Endothelial cell of umbilical vein (primary cell): Measurements from ENCODE around the gene CNTNAP2. TPM values are rescaled to one million over a fixed set of nuclear protein-coding genes. Genes with fewer than 3 reads are reported as not detected.

Experiments used
- BruUV-seq: library from RNA; stranded (reverse); fragments of 400-500 nt; replicated peaks from 2 replicates; lab custom pipeline; 2021; lab: Mats Ljungman, UMichigan
- CTCF ChIA-PET: fragments of 300-600, 350-600 bp; sonication (Branson Sonifier 250); formaldehyde crosslinking; loops from one replicate; lab custom pipeline; 2021; ENCODE audit warnings: antibody characterized with exemption, inconsistent platforms; lab: Charles Lee
- POLR2A ChIA-PET: fragments of 300-600, 350-600 bp; sonication (Branson Sonifier 250); formaldehyde crosslinking; loops from one replicate; lab custom pipeline; 2021; ENCODE audit warnings: antibody characterized with exemption, inconsistent platforms; lab: Charles Lee
- DNase-seq: peaks from one replicate; pipeline ENCODE4 v3.0.0-alpha.2; 2011; ENCODE audit warnings: low read depth, low spot score
- FAIRE-seq: peaks from 2 replicates; lab custom pipeline; 2011; peaks lifted over from hg19 to GRCh38; lab: Jason Lieb, UNC
- H2AFZ ChIP-seq: 2 replicates; pipeline ENCODE4 v1.6.0; 2012; ENCODE audit warnings: low read depth, low read length, control low read depth, inconsistent platforms
- H3K27ac ChIP-seq: 2 replicates; pipeline ENCODE4 v1.5.1; 2011; ENCODE audit warnings: low read depth, mild to moderate bottlenecking, control low read depth, low read length, moderate library complexity; ENCODE audit not compliant: insufficient read depth
- H3K27me3 ChIP-seq, 2 experiments: 2 replicates each; pipeline versions ENCODE4 v1.6.0 to v1.6.1; 2011; ENCODE audit warnings: low read length in 2 of 2, mixed read lengths in 1 of 2; ENCODE audit not compliant: control insufficient read depth in 2 of 2, insufficient read depth in 2 of 2
- H3K36me3 ChIP-seq, 2 experiments: 2 replicates in 1 of 2; 3 replicates in 1 of 2; pipeline ENCODE4 v1.5.1; 2011; ENCODE audit warnings: low read length in 2 of 2, mild to moderate bottlenecking in 1 of 2, moderate library complexity in 1 of 2; ENCODE audit not compliant: control insufficient read depth in 2 of 2, insufficient read depth in 2 of 2; ENCODE audit errors: extremely low read depth in 1 of 2
- H3K4me1 ChIP-seq: 3 replicates; pipeline ENCODE4 v1.5.1; 2011; ENCODE audit warnings: mild to moderate bottlenecking, low read length; ENCODE audit not compliant: control insufficient read depth, insufficient read depth; ENCODE audit errors: extremely low read depth
- H3K4me2 ChIP-seq: 2 replicates; pipeline ENCODE4 v1.6.1; 2011; ENCODE audit warnings: low read length, control low read depth, mixed read lengths; ENCODE audit not compliant: insufficient read depth
- H3K4me3 ChIP-seq, 3 experiments: fragments of 200-600 bp in 1 of 3; sonication (generic), shearing (Covaris generic) in 1 of 3; replicated peaks in 1 of 3; 2 replicates each; pipeline ENCODE4 v1.5.1; 2011 to 2016; ENCODE audit warnings: control low read depth in 3 of 3, low read length in 3 of 3, mild to moderate bottlenecking in 2 of 3, inconsistent platforms in 1 of 3, low read depth in 1 of 3, moderate library complexity in 1 of 3; ENCODE audit not compliant: insufficient read depth in 1 of 3
- H3K79me2 ChIP-seq: 2 replicates; pipeline ENCODE4 v1.6.0; 2012; ENCODE audit warnings: low read length, inconsistent platforms; ENCODE audit not compliant: control insufficient read depth, insufficient read depth
- H3K9ac ChIP-seq: replicated peaks from 2 replicates; pipeline ENCODE3; 2011; ENCODE audit warnings: low read length, control low read depth; ENCODE audit not compliant: insufficient read depth; ENCODE audit errors: extremely low read depth
- H3K9me1 ChIP-seq: replicated peaks from 3 replicates; pipeline ENCODE4 v1.6.0; 2011; ENCODE audit warnings: mild to moderate bottlenecking, low read length; ENCODE audit not compliant: control insufficient read depth, insufficient read depth; ENCODE audit errors: extremely low read depth
- H3K9me3 ChIP-seq: replicated peaks from 2 replicates; pipeline ENCODE4 v1.5.1; 2012; ENCODE audit warnings: low read length, inconsistent platforms; ENCODE audit not compliant: control insufficient read depth, insufficient read depth
- H4K20me1 ChIP-seq: replicated peaks from 2 replicates; pipeline ENCODE3; 2011; ENCODE audit warnings: mild to moderate bottlenecking, low read length; ENCODE audit not compliant: control insufficient read depth, insufficient read depth; ENCODE audit errors: extremely low read depth
- CTCF ChIP-seq, 2 donors: IDR thresholded peaks; 1 replicate in 1 of 2; 2 replicates in 1 of 2; pipeline ENCODE4 v1.5.1; 2011; ENCODE audit warnings: low read length in 2 of 2, mild to moderate bottlenecking in 2 of 2, moderate library complexity in 2 of 2, control low read depth in 1 of 2, inconsistent platforms in 1 of 2, low read depth in 1 of 2; ENCODE audit not compliant: insufficient read depth in 1 of 2; ENCODE audit errors: extremely low read depth in 1 of 2
- EZH2 ChIP-seq: IDR thresholded peaks from 2 replicates; pipeline ENCODE4 v1.6.1; 2012; ENCODE audit warnings: borderline replicate concordance, low read depth, mild to moderate bottlenecking, moderate library complexity, low read length, inconsistent platforms; ENCODE audit not compliant: severe bottlenecking
- FOS ChIP-seq: IDR thresholded peaks from 2 replicates; pipeline ENCODE4 v1.6.1; 2011; ENCODE audit warnings: mild to moderate bottlenecking, low read length, moderate library complexity, borderline replicate concordance; ENCODE audit not compliant: insufficient read depth
- GATA2 ChIP-seq: IDR thresholded peaks from 2 replicates; pipeline ENCODE4 v1.7.0; 2011; ENCODE audit warnings: low read depth, mild to moderate bottlenecking, moderate library complexity, mixed read lengths, low read length; ENCODE audit not compliant: insufficient read length, insufficient read depth
- JUN ChIP-seq: IDR thresholded peaks from 2 replicates; pipeline ENCODE4 v1.6.1; 2011; ENCODE audit warnings: borderline replicate concordance, low read depth; ENCODE audit not compliant: insufficient read length, insufficient read depth
- MAX ChIP-seq: IDR thresholded peaks from 2 replicates; pipeline ENCODE4 v1.6.1; 2011; ENCODE audit not compliant: insufficient read depth, insufficient read length
- MYC ChIP-seq: IDR thresholded peaks from one replicate; pipeline ENCODE4 v1.6.1; 2011; ENCODE audit warnings: mild to moderate bottlenecking, low read depth, low read length
- POLR2A ChIP-seq: IDR thresholded peaks from 2 replicates; pipeline ENCODE4 v1.6.1; 2012; ENCODE audit warnings: low read depth, mild to moderate bottlenecking, control low read depth, low read length
- POLR2AphosphoS5 ChIP-seq: IDR thresholded peaks from 2 replicates; pipeline ENCODE4 v1.6.1; 2012; ENCODE audit warnings: low read depth, mild to moderate bottlenecking, control low read depth, low read length, moderate library complexity; ENCODE audit not compliant: insufficient read depth
- dilution Hi-C: fragments of 300-500 bp; cut with MboI; formaldehyde crosslinking; loops from one replicate; pipeline ENCODE4 v1.15.0; 2019; ENCODE audit warnings: low sequenced_read_pairs; ENCODE audit not compliant: extremely low pct_ligation_motif_present
- intact Hi-C: fragments of 100-400 bp; cut with micrococcal nuclease; formaldehyde crosslinking; loops from one replicate; pipeline ENCODE4 v1.10.0; 2022
- polyA plus RNA-seq, 4 experiments: library from polyadenylated mRNA; depleted of rRNA in 3 of 4; stranded (reverse) in 3 of 4; unstranded in 1 of 4; fragments of >200 nt; gene quantifications; 2 replicates each; pipeline versions ENCODE4 v1.2.1 to v1.2.3, GENCODE V29; 2011 to 2012; ENCODE audit warnings: missing spikeins in 1 of 4
- total RNA-seq: library from RNA; stranded (reverse); gene quantifications from 2 replicates; pipeline ENCODE4 v1.2.3, GENCODE V29; 2021

The CNTNAP2 gene
- total and polyA plus RNA-seq, 2 donors (not counting 3 experiments of a cell fraction or from before 2014, with no cell fraction given), result not detected

GRCh38 chr7:147670759-147671158 is 1554.2 kb downstream of the CNTNAP2 start:
- no peaks in the 10 kb centered on the region for H3K4me1 ChIP-seq

More at GRCh38 chr7:147670759-147671158, 1554.2 kb downstream of the CNTNAP2 start:
- no TSS peak for BruUV-seq
- H3K27me3 ChIP-seq, result no peaks in the 10 kb centered on the region
- no peaks in the 10 kb centered on the region for H3K79me2 ChIP-seq
- no peak overlapping the region for H3K9ac ChIP-seq
- H3K4me2 ChIP-seq, result no peak overlapping the region
- ChIA-PET POLR2A (no interaction called here), CTCF (no interaction called here)
- no peak overlapping the region for H3K4me3 ChIP-seq
- H3K27ac ChIP-seq, result no peak overlapping the region
- DNase-seq (no peak), FAIRE-seq (no peak)
- no peak overlapping the region for H2AFZ ChIP-seq
- no peaks in the 10 kb centered on the region for H4K20me1 ChIP-seq
- TF ChIP-seq MYC (no peak), EZH2 (no peak), CTCF (IDR thresholded peaks at IDR 0.05; ENCODE audit: extremely low read depth in 1 of 2, insufficient read depth in 1 of 2, low read depth in 1 of 2, low read length in 2 of 2) (no peak), JUN (no peak), POLR2A (no peak), FOS (no peak), POLR2AphosphoS5 (no peak), MAX (no peak), GATA2 (no peak)
- intact Hi-C loops, result no loop called here
- H3K36me3 ChIP-seq, result no peaks in the 10 kb centered on the region
- no peaks in the 10 kb centered on the region for H3K9me1 ChIP-seq
- H3K9me3 ChIP-seq, result peaks cover 5% of the 10 kb centered on the region
- dilution Hi-C loops, result no loop called here
